MM.1S (cell line): ENCODE results near the gene OR8U1.

Experiments used
- DNase-seq: peaks from one replicate; pipeline ENCODE4 v3.0.0-alpha.2; 2015
- H2AFZ ChIP-seq: fragments of 300-600 bp; sonication (generic); 2 replicates; pipeline ENCODE4 v1.6.0; 2016; ENCODE audit warnings: antibody characterized with exemption, low read length
- H3F3A ChIP-seq: fragments of 300-600 bp; sonication (generic); 2 replicates; pipeline ENCODE4 v1.6.1; 2016; ENCODE audit warnings: mild to moderate bottlenecking, antibody characterized with exemption, low read length, moderate library complexity, mixed read lengths; ENCODE audit not compliant: insufficient read depth
- H3K27ac ChIP-seq: fragments of 300-600 bp; sonication (generic); 2 replicates; pipeline ENCODE4 v1.5.1; 2016; ENCODE audit warnings: mild to moderate bottlenecking, low read length
- H3K27me3 ChIP-seq: fragments of 300-600 bp; sonication (generic); replicated peaks from 2 replicates; pipeline ENCODE4 v1.6.0; 2016; ENCODE audit warnings: low read length; ENCODE audit not compliant: insufficient read depth
- H3K36me3 ChIP-seq: fragments of 300-600 bp; sonication (generic); replicated peaks from 2 replicates; pipeline ENCODE4 v1.6.1; 2016; ENCODE audit warnings: mild to moderate bottlenecking, low read length, mixed read lengths; ENCODE audit not compliant: insufficient read depth
- H3K4me1 ChIP-seq: fragments of 300-600 bp; sonication (generic); 2 replicates; pipeline ENCODE4 v1.6.1; 2016; ENCODE audit warnings: low read length, mixed read lengths
- H3K4me2 ChIP-seq: fragments of 300-600 bp; sonication (generic); 2 replicates; pipeline ENCODE4 v1.6.0; 2016; ENCODE audit warnings: low read depth, low read length
- H3K4me3 ChIP-seq: fragments of 300-600 bp; sonication (generic); 2 replicates; pipeline ENCODE4 v1.5.1; 2016; ENCODE audit warnings: low read length, mixed read lengths
- H3K79me2 ChIP-seq: fragments of 300-600 bp; sonication (generic); 2 replicates; pipeline ENCODE4 v1.6.1; 2016; ENCODE audit warnings: mixed run types, low read length, mixed read lengths
- H3K9ac ChIP-seq: fragments of 300-600 bp; sonication (generic); 2 replicates; pipeline ENCODE4 v1.6.1; 2016; ENCODE audit warnings: low read length, mixed read lengths
- H3K9me2 ChIP-seq: fragments of 300-600 bp; sonication (generic); replicated peaks from 2 replicates; pipeline ENCODE4 v1.6.1; 2016; ENCODE audit warnings: mild to moderate bottlenecking, low read length, mixed read lengths; ENCODE audit not compliant: insufficient read depth
- H3K9me3 ChIP-seq: fragments of 300-600 bp; sonication (generic); replicated peaks from 2 replicates; pipeline ENCODE4 v1.6.1; 2016; ENCODE audit warnings: mild to moderate bottlenecking, low read length, mixed read lengths; ENCODE audit not compliant: insufficient read depth
- H4K20me1 ChIP-seq: fragments of 300-600 bp; sonication (generic); 2 replicates; pipeline ENCODE4 v1.6.1; 2016; ENCODE audit warnings: mild to moderate bottlenecking, low read length, moderate library complexity, mixed read lengths; ENCODE audit not compliant: insufficient read depth
- CTCF ChIP-seq: fragments of 300-600 bp; sonication (generic); IDR thresholded peaks from 2 replicates; pipeline ENCODE4 v1.5.1; 2016; ENCODE audit warnings: antibody characterized with exemption, low read length, mixed read lengths
- EZH2 ChIP-seq: fragments of 300-600 bp; sonication (generic); optimal IDR thresholded peaks from 2 replicates; pipeline ENCODE3; 2017; ENCODE audit warnings: low read depth, mild to moderate bottlenecking, antibody characterized with exemption, low read length, mixed read lengths
- EZH2phosphoT487 ChIP-seq: fragments of 300-600 bp; sonication (generic); IDR thresholded peaks from 2 replicates; pipeline ENCODE4 v1.6.1; 2018; ENCODE audit warnings: antibody characterized with exemption, low read length

OR8U1 gene

GRCh38 chr11:56340289-56340688 lies 35.1 kb upstream of the OR8U1 start:
- no peaks in the 10 kb centered on the region for H3F3A ChIP-seq
- no peak overlapping the region for H2AFZ ChIP-seq
- H3K4me3 ChIP-seq, result no peak overlapping the region
- H3K27ac ChIP-seq, result no peak overlapping the region
- H3K9ac ChIP-seq, result no peak overlapping the region
- H3K36me3 ChIP-seq, result no peaks in the 10 kb centered on the region
- no peaks in the 10 kb centered on the region for H3K79me2 ChIP-seq
- no peak for DNase-seq
- H3K9me2 ChIP-seq, result no peaks in the 10 kb centered on the region
- no peaks in the 10 kb centered on the region for H3K27me3 ChIP-seq
- TF ChIP-seq EZH2phosphoT487 (no peak), CTCF (no peak), EZH2 (no peak)
- no peaks in the 10 kb centered on the region for H4K20me1 ChIP-seq
- no peaks in the 10 kb centered on the region for H3K4me1 ChIP-seq
- no peak overlapping the region for H3K4me2 ChIP-seq
- no peaks in the 10 kb centered on the region for H3K9me3 ChIP-seq

- Histone ChIP-seq H3K4me3 (no peak within 1 kb of the TSS), H3K4me2 (no peak within 1 kb of the TSS), H3K9me3 (no peaks in the 10 kb centered on the region), H3K9me2 (no peaks in the 10 kb centered on the region), H3K27me3 (no peaks in the 10 kb centered on the region), H3K4me1 (no peaks in the 10 kb centered on the region), H3F3A (no peaks in the 10 kb centered on the region), H3K27ac (no peak within 1 kb of the TSS), H4K20me1 (no peaks in the 10 kb centered on the region), H3K9ac (no peak within 1 kb of the TSS), H2AFZ (no peak within 1 kb of the TSS), H3K36me3 (no peaks in the 10 kb centered on the region), H3K79me2 (no peaks in the 10 kb centered on the region)
- no peak for TF ChIP-seq CTCF
- TF ChIP-seq EZH2, result no peak
- TF ChIP-seq EZH2phosphoT487, result no peak
- DNase-seq, result no peak
These were observed 29.7 kb upstream of the OR8U1 start, which contains the start of gene OR8K1 for GRCh38 chr11:56345739-56346138. OR8K1 (plus strand) TSS chr11:56346039; CDS start chr11:56346039, 0 bp downstream.

GRCh38 chr11:56353991-56354390 lies 21.4 kb upstream of the OR8U1 start, which contains the start of gene OR8J1:
OR8J1 (plus strand) TSS chr11:56354291; CDS start chr11:56360247, 5,956 bp downstream.
- Histone ChIP-seq H3K79me2 (no peaks in the 10 kb centered on the region), H3K4me3 (no peak within 1 kb of the TSS), H2AFZ (no peak within 1 kb of the TSS), H3K27ac (no peak within 1 kb of the TSS), H3K9me2 (no peaks in the 10 kb centered on the region), H3K36me3 (no peaks in the 10 kb centered on the region), H3K9ac (no peak within 1 kb of the TSS), H3K27me3 (no peaks in the 10 kb centered on the region), H3K4me2 (no peak within 1 kb of the TSS), H3K9me3 (no peaks in the 10 kb centered on the region), H3F3A (no peaks in the 10 kb centered on the region), H3K4me1 (no peaks in the 10 kb centered on the region), H4K20me1 (no peaks in the 10 kb centered on the region)
- DNase-seq, result no peak
- TF ChIP-seq EZH2phosphoT487 (no peak), CTCF (no peak), EZH2 (no peak)
